ENCODE data around the gene ARID3A.

Gene ARID3A

GRCh38 chr19:961866-962620, 36.2 kb downstream of the ARID3A start:
- no peak for DNase-seq (ENCODE audit: low read depth in 3 of 3)

GRCh38 chr19:962683-963400, 37.0 kb downstream of the ARID3A start:
- no peak for DNase-seq (ENCODE audit: low read depth in 3 of 3)

- no peak for DNase-seq (ENCODE audit: low read depth in 3 of 3)
Measured at GRCh38 chr19:963486-963951, 37.7 kb downstream of the ARID3A start.

- DNase-seq (ENCODE audit: low read depth in 3 of 3) = no peak
Measured at GRCh38 chr19:964116-964520, 38.3 kb downstream of the ARID3A start.

- no peak for DNase-seq (ENCODE audit: low read depth in 3 of 3)
Measured at GRCh38 chr19:964761-965694, 39.2 kb downstream of the ARID3A start.

- DNase-seq (ENCODE audit: low read depth in 3 of 3) = no peak
Measured at GRCh38 chr19:966485-967088, 40.8 kb downstream of the ARID3A start.

GRCh38 chr19:970695-971094, 44.9 kb downstream of the ARID3A start:
- DNase-seq (ENCODE audit: low read depth in 3 of 3) = no peak

- DNase-seq (ENCODE audit: low read depth in 3 of 3) = no peak
Measured at GRCh38 chr19:971795-972194, 46.0 kb downstream of the ARID3A start.

GRCh38 chr19:972281-972680, 46.4 kb downstream of the ARID3A start:
- DNase-seq (ENCODE audit: low read depth in 3 of 3) = no peak

GRCh38 chr19:973726-974563, 48.1 kb downstream of the ARID3A start:
- DNase-seq (ENCODE audit: low read depth in 3 of 3) = no peak

GRCh38 chr19:974564-975257, 48.9 kb downstream of the ARID3A start:
- DNase-seq (ENCODE audit: low read depth in 3 of 3) = no peak

GRCh38 chr19:976476-976875, 50.6 kb downstream of the ARID3A start:
- DNase-seq (ENCODE audit: low read depth in 3 of 3) = no peak

- no peak for DNase-seq (ENCODE audit: low read depth in 3 of 3)
Measured at GRCh38 chr19:977058-977464, 51.2 kb downstream of the ARID3A start.

- DNase-seq (ENCODE audit: low read depth in 3 of 3) = no peak
Measured at GRCh38 chr19:979318-979741, 53.5 kb downstream of the ARID3A start.

GRCh38 chr19:980133-980998, 54.5 kb downstream of the ARID3A start:
- no peak for DNase-seq (ENCODE audit: low read depth in 3 of 3)

GRCh38 chr19:982567-983170, 56.8 kb downstream of the ARID3A start:
- DNase-seq (ENCODE audit: low read depth in 3 of 3) = peak; percentile 42 to 69 (median 67)

GRCh38 chr19:984165-984967, 58.5 kb downstream of the ARID3A start, which contains the start of gene WDR18:
Gene WDR18 (plus strand): TSS chr19:984345. CDS start chr19:984354, 9 bp downstream.
- DNase-seq (ENCODE audit: low read depth in 3 of 3) = peak; percentile 85 to 92 (median 88)

- DNase-seq (ENCODE audit: low read depth in 3 of 3) = no peak
Measured at GRCh38 chr19:986083-986482, 60.2 kb downstream of the ARID3A start.

Measured in stimulated activated CD4-positive, alpha-beta T cell treated with anti-CD3 and anti-CD28 coated beads, TNF-alpha, amount 100 ng/mL, for 24 hours (primary cell).